Measurements from ENCODE around the gene KAT6B.

Gene KAT6B

GRCh38 chr10:74900297-74900696, 73.9 kb downstream of the KAT6B start:
- Histone ChIP-seq H3K36me3 (ENCODE audit: insufficient read depth, low read length) (no peaks in the 10 kb centered on the region), H3K9me3 (ENCODE audit: control insufficient read depth, insufficient read depth, low read length) (no peaks in the 10 kb centered on the region), H3K9ac (ENCODE audit: low read depth, low read length) (no peak overlapping the region), H3K4me1 (ENCODE audit: insufficient read depth, low read length) (peaks cover 6% of the 10 kb centered on the region)

- H3K9ac ChIP-seq (ENCODE audit: low read depth, low read length): no peak overlapping the region
- H3K9me3 ChIP-seq (ENCODE audit: control insufficient read depth, insufficient read depth, low read length): no peaks in the 10 kb centered on the region
- H3K4me1 ChIP-seq (ENCODE audit: insufficient read depth, low read length): peaks cover 6% of the 10 kb centered on the region
- no peaks in the 10 kb centered on the region for H3K36me3 ChIP-seq (ENCODE audit: insufficient read depth, low read length)
Measured at GRCh38 chr10:74901301-74901700, 74.9 kb downstream of the KAT6B start.

DNA sequence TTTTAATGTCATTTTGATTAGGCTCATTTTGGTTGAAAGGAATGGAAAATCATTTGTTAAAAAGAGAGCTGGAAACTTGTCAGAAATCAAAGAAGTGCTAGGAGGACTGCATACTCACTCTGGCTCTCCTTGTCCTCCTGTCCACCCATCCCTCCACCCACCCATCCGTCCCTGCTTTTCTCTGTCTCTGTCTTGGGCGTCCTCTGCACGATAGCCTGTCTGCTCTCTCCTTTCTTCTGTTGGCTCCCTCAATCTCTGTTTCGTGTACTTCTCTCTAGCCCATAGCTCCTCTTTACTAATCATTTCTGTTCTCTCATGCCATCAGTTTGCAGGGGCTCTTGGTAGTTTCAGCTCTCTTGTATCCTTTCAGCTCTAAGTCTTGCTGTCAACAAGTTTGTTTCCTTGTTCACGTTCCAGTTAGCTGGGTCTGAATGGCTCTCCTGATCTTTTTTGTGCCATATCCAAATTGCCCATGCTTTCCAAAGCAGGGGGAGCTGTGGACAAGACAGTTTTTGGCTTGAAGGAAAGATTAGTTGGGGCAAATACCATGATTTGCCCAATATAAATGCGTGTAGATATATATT, 75.6 kb downstream of the KAT6B start:
- Histone ChIP-seq H3K9ac (ENCODE audit: low read depth, low read length) (no peak overlapping the region), H3K9me3 (ENCODE audit: control insufficient read depth, insufficient read depth, low read length) (no peaks in the 10 kb centered on the region), H3K4me1 (ENCODE audit: insufficient read depth, low read length) (peaks cover 6% of the 10 kb centered on the region)

GRCh38 chr10:74903491-74903890, 77.1 kb downstream of the KAT6B start:
- Histone ChIP-seq H3K4me1 (ENCODE audit: insufficient read depth, low read length) (no peaks in the 10 kb centered on the region), H3K9ac (ENCODE audit: low read depth, low read length) (no peak overlapping the region), H3K9me3 (ENCODE audit: control insufficient read depth, insufficient read depth, low read length) (no peaks in the 10 kb centered on the region), H3K36me3 (ENCODE audit: insufficient read depth, low read length) (no peaks in the 10 kb centered on the region)

More for the DNA sequence above, 75.6 kb downstream of the KAT6B start:
- H3K36me3 ChIP-seq (ENCODE audit: insufficient read depth, low read length): no peaks in the 10 kb centered on the region

- Histone ChIP-seq H3K9ac (ENCODE audit: low read depth, low read length) (no peak overlapping the region), H3K9me3 (ENCODE audit: control insufficient read depth, insufficient read depth, low read length) (no peaks in the 10 kb centered on the region), H3K4me1 (ENCODE audit: insufficient read depth, low read length) (no peaks in the 10 kb centered on the region), H3K36me3 (ENCODE audit: insufficient read depth, low read length) (no peaks in the 10 kb centered on the region)
Measured at GRCh38 chr10:74906611-74907198, 80.3 kb downstream of the KAT6B start.

GRCh38 chr10:74909670-74910069, 83.3 kb downstream of the KAT6B start:
- Histone ChIP-seq H3K9me3 (ENCODE audit: control insufficient read depth, insufficient read depth, low read length) (no peaks in the 10 kb centered on the region), H3K9ac (ENCODE audit: low read depth, low read length) (no peak overlapping the region), H3K4me1 (ENCODE audit: insufficient read depth, low read length) (no peaks in the 10 kb centered on the region), H3K36me3 (ENCODE audit: insufficient read depth, low read length) (no peaks in the 10 kb centered on the region)

DNA sequence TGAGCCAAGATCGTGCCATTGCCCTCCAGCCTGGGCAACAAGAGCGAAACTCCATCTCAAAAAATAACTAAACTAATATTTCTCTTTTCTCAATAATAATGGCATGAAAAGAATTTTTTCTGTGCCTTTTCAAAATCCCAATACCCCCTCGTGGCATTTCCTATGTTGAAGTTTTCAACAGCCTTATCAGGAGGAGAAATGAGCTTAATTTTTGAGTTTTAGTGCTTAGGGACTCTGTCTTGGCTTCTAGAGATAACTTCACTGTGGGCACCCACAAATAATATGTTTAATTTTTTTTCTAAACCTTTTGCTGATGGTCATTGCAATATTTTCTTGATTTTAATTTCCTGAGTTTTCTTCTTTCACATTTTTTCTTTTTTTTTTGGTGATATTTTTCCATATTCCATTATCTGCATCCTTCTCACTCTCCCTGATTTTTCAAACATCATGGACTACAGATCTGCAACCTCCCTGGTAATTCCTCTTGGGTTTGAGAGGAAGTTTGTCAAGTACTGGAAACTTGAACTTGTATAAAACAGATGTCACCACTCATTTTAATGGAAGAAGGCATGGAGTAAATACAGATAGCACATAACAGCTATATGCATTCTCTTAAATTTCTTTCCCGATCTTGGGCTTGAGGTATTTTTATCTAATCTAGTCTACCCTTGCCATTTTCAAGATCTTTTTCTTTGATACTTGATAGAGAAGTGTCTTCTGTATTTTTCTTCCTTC, 84.0 kb downstream of the KAT6B start:
- Histone ChIP-seq H3K9ac (ENCODE audit: low read depth, low read length) (no peak overlapping the region), H3K9me3 (ENCODE audit: control insufficient read depth, insufficient read depth, low read length) (no peaks in the 10 kb centered on the region), H3K36me3 (ENCODE audit: insufficient read depth, low read length) (no peaks in the 10 kb centered on the region), H3K4me1 (ENCODE audit: insufficient read depth, low read length) (no peaks in the 10 kb centered on the region)

GRCh38 chr10:74910976-74911350, 84.6 kb downstream of the KAT6B start:
- Histone ChIP-seq H3K9ac (ENCODE audit: low read depth, low read length) (no peak overlapping the region), H3K36me3 (ENCODE audit: insufficient read depth, low read length) (no peaks in the 10 kb centered on the region), H3K9me3 (ENCODE audit: control insufficient read depth, insufficient read depth, low read length) (no peaks in the 10 kb centered on the region), H3K4me1 (ENCODE audit: insufficient read depth, low read length) (no peaks in the 10 kb centered on the region)

- H3K4me1 ChIP-seq (ENCODE audit: insufficient read depth, low read length): no peaks in the 10 kb centered on the region
- no peak overlapping the region for H3K9ac ChIP-seq (ENCODE audit: low read depth, low read length)
- H3K36me3 ChIP-seq (ENCODE audit: insufficient read depth, low read length): no peaks in the 10 kb centered on the region
- no peaks in the 10 kb centered on the region for H3K9me3 ChIP-seq (ENCODE audit: control insufficient read depth, insufficient read depth, low read length)
Measured at GRCh38 chr10:74912182-74912581, 85.8 kb downstream of the KAT6B start.

- no peaks in the 10 kb centered on the region for H3K36me3 ChIP-seq (ENCODE audit: insufficient read depth, low read length)
- no peaks in the 10 kb centered on the region for H3K9me3 ChIP-seq (ENCODE audit: control insufficient read depth, insufficient read depth, low read length)
- H3K4me1 ChIP-seq (ENCODE audit: insufficient read depth, low read length): no peaks in the 10 kb centered on the region
- no peak overlapping the region for H3K9ac ChIP-seq (ENCODE audit: low read depth, low read length)
Measured at GRCh38 chr10:74912682-74913081, 86.3 kb downstream of the KAT6B start.

DNA sequence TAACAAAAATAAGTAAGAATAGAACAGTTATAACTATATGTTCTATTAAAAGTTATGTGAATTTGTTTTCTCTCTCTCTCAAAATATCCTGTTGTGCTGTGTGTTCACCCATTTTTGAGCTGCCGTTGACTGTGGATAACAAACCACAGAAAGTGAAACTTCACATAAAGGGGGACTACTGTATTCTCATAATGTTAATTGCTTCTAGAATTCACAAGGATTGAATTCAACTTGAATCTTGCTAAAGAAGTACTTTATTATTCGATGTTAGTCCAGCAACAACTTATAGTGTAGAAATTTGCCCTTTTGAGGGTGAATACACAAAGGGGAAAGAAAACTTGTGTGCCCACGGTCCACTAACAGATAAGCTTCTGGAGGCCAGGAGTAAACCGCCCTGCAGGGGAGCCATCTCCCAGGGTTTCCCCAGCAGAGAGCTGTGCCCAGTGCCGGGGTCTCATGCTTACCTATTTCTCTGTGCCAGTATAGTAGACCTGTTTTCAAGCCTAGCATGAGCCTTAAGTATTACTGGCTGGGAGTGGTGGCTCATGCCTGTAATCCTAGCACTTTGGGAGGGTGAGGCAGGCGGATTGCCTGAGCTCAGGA, 87.1 kb downstream of the KAT6B start:
- Histone ChIP-seq H3K36me3 (ENCODE audit: insufficient read depth, low read length) (no peaks in the 10 kb centered on the region), H3K9me3 (ENCODE audit: control insufficient read depth, insufficient read depth, low read length) (no peaks in the 10 kb centered on the region), H3K4me1 (ENCODE audit: insufficient read depth, low read length) (no peaks in the 10 kb centered on the region), H3K9ac (ENCODE audit: low read depth, low read length) (no peak overlapping the region)

- no peaks in the 10 kb centered on the region for H3K4me1 ChIP-seq (ENCODE audit: insufficient read depth, low read length)
Measured at GRCh38 chr10:74916283-74916682, 89.9 kb downstream of the KAT6B start.

DNA sequence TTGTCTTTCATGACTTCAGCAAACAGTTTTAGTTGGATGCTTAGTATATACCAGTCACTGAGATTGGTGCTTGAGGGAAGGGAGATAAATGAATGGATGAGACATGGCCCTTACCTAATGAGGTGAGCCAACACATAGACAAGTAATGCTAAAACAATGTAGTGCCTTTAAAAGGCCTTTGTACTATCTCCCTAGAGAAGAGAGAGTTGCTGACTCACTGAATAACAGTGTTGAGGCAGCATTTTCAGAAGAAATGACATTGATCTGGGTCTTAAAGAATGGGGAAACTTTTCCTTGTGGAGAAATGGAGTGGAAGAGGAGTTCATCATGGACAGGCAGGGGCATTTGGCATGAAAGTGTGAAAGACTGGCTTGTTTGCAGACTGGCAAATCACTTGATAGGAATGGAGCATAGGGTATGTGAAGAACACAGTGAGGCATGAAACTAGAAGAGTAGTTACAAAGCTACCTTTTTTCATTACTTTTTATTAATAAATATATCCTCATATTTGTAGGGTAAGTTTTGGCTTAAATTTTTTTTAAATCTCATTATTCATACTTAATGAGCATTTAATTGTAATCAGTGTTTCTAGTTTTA, 91.2 kb downstream of the KAT6B start:
- Histone ChIP-seq H3K36me3 (ENCODE audit: insufficient read depth, low read length) (no peaks in the 10 kb centered on the region), H3K9ac (ENCODE audit: low read depth, low read length) (no peak overlapping the region), H3K4me1 (ENCODE audit: insufficient read depth, low read length) (peaks cover 7% of the 10 kb centered on the region), H3K9me3 (ENCODE audit: control insufficient read depth, insufficient read depth, low read length) (no peaks in the 10 kb centered on the region)

More at GRCh38 chr10:74916283-74916682, 89.9 kb downstream of the KAT6B start:
- Histone ChIP-seq H3K9me3 (ENCODE audit: control insufficient read depth, insufficient read depth, low read length) (no peaks in the 10 kb centered on the region), H3K36me3 (ENCODE audit: insufficient read depth, low read length) (no peaks in the 10 kb centered on the region), H3K9ac (ENCODE audit: low read depth, low read length) (no peak overlapping the region)

DNA sequence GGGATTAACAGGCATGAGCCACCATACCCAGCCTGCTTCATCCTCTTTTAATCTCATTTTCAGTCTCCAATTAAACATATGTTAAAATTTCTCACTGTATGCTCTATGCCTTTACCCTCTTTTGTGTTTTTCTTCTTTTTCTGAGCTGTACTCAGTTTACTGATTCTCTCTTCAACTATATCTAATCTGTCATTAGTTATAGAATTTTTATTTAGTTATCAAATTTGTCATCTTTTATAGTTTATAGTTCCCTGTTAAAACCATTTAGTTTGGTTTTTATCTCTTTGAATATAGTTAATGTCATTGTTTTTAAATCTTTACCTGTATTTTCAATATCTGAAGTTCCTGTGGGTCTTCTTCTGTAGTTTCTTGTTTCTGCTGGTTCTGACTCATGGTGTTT, 93.3 kb downstream of the KAT6B start:
- no peaks in the 10 kb centered on the region for H3K36me3 ChIP-seq (ENCODE audit: insufficient read depth, low read length)
- no peak overlapping the region for H3K9ac ChIP-seq (ENCODE audit: low read depth, low read length)
- H3K4me1 ChIP-seq (ENCODE audit: insufficient read depth, low read length): peaks cover 23% of the 10 kb centered on the region
- no peaks in the 10 kb centered on the region for H3K9me3 ChIP-seq (ENCODE audit: control insufficient read depth, insufficient read depth, low read length)
